ENCODE measurements around the gene CD6. TPM values are rescaled to one million over a fixed set of nuclear protein-coding genes. Genes with fewer than 3 reads are reported as not detected.

The CD6 gene
- total RNA-seq, 1 experiment from 2014 or later = not detected

- Mint-ChIP-seq H3K27me3 (ENCODE audit: low read depth) (peaks cover 33% of the 10 kb centered on the region), H3K36me3 (ENCODE audit: insufficient read depth in 1 of 3, low read depth in 3 of 3) (no peaks in the 10 kb centered on the region), H3K4me3 (no peak overlapping the region; a peak in 1 of 5 replicates), H3K27ac (no peak overlapping the region), H3K4me1 (peaks cover 8 to 16% of the 10 kb centered on the region in 2 experiments), H3K9me3 (no peaks in the 10 kb centered on the region)
- Histone ChIP-seq H2BK120ac (ENCODE audit: low read depth, low read length, poor library complexity, severe bottlenecking) (no peak overlapping the region), H4K20me1 (ENCODE audit: control insufficient read depth, insufficient read depth, insufficient read length) (no peaks in the 10 kb centered on the region), H3K23me2 (ENCODE audit: insufficient read length, low read depth, low read length, poor library complexity, severe bottlenecking) (no peaks in the 10 kb centered on the region), H2AK5ac (ENCODE audit: insufficient read length, low read length) (no peak overlapping the region), H3K4ac (ENCODE audit: low read depth, low read length) (no peak overlapping the region), H4K5ac (ENCODE audit: insufficient read length, low read depth, low read length) (no peak overlapping the region), H3K9ac (ENCODE audit: extremely low read depth, insufficient read length, low read length) (no peak overlapping the region), H4K8ac (replicated peaks; ENCODE audit: insufficient read length, low read depth, low read length) (no peak overlapping the region), H2BK12ac (ENCODE audit: insufficient read length, low read depth, low read length) (no peak overlapping the region), H3K79me1 (ENCODE audit: insufficient read depth, low read depth, low read length, poor library complexity, severe bottlenecking) (no peaks in the 10 kb centered on the region), H2BK20ac (ENCODE audit: low read depth, low read length, poor library complexity, severe bottlenecking) (no peak overlapping the region), H3K14ac (ENCODE audit: insufficient read depth, low read length) (no peak overlapping the region), H2AFZ (ENCODE audit: low read length) (no peak overlapping the region), H3K18ac (ENCODE audit: insufficient read length, low read depth, low read length) (no peak overlapping the region), H4K91ac (ENCODE audit: insufficient read length, low read depth, low read length) (no peak overlapping the region), H3K27ac (ENCODE audit: insufficient read length, low read depth, low read length) (no peak overlapping the region), H2BK15ac (ENCODE audit: low read depth, low read length) (no peak overlapping the region), H3T11ph (ENCODE audit: low read length) (no peak overlapping the region), H3K9me3 (ENCODE audit: control insufficient read depth, low read depth, low read length) (no peaks in the 10 kb centered on the region), H3K4me2 (ENCODE audit: insufficient read depth, insufficient read length, low read length) (no peak overlapping the region), H2BK5ac (ENCODE audit: insufficient read length, low read length) (no peak overlapping the region), H3K4me1 (ENCODE audit: insufficient read depth, low read length) (no peaks in the 10 kb centered on the region), H3K23ac (ENCODE audit: insufficient read length, low read depth, low read length) (no peak overlapping the region), H3K56ac (ENCODE audit: insufficient read length, low read depth, low read length) (no peak overlapping the region), H3K79me2 (ENCODE audit: insufficient read depth, low read length) (no peaks in the 10 kb centered on the region), H3K27me3 (ENCODE audit: insufficient read depth, low read length) (no peaks in the 10 kb centered on the region)
- no peak for TF ChIP-seq CTCF (conservative IDR thresholded peaks at IDR 0.05)
- no CpG with 5 or more reads among the region's 14 CpGs for WGBS (ENCODE audit: extremely low coverage, insufficient read length, low lambda C conversion rate)
- no peak for DNase-seq
Observed at GRCh38 chr11:61042961-61043540, 71.6 kb downstream of the CD6 start.

Measured in H9 (cell line).